Right lobe of liver (tissue), 4 donors: ENCODE data around the gene CEP68.
A peak's percentile ranks its signal among the peaks of the same experiment; 100 is the strongest.

Source experiments
- POLR2A ChIP-seq: fragments of 450-650 bp; IDR thresholded peaks from one replicate; pipeline ENCODE4 v1.6.1; 2017; ENCODE audit warnings: antibody characterized with exemption, mild to moderate bottlenecking
- TF ChIP-seq, protein P1 (sequence below), 4 donors: fragments of 200-600 bp in 3 of 4; fragments of 450-650 bp in 1 of 4; IDR thresholded peaks; one replicate each; pipeline versions ENCODE4 v1.5.1 to v1.8.0; 2016 to 2022; ENCODE audit warnings: antibody characterized with exemption in 4 of 4, mild to moderate bottlenecking in 2 of 4
- donor health status: DM: no; HTN: no; CAD: no.
- donor health status: DM: no; HTN: no; CAD: no.
- donor health status: DM: no; HTN: yes; CAD: no.

DNA sequence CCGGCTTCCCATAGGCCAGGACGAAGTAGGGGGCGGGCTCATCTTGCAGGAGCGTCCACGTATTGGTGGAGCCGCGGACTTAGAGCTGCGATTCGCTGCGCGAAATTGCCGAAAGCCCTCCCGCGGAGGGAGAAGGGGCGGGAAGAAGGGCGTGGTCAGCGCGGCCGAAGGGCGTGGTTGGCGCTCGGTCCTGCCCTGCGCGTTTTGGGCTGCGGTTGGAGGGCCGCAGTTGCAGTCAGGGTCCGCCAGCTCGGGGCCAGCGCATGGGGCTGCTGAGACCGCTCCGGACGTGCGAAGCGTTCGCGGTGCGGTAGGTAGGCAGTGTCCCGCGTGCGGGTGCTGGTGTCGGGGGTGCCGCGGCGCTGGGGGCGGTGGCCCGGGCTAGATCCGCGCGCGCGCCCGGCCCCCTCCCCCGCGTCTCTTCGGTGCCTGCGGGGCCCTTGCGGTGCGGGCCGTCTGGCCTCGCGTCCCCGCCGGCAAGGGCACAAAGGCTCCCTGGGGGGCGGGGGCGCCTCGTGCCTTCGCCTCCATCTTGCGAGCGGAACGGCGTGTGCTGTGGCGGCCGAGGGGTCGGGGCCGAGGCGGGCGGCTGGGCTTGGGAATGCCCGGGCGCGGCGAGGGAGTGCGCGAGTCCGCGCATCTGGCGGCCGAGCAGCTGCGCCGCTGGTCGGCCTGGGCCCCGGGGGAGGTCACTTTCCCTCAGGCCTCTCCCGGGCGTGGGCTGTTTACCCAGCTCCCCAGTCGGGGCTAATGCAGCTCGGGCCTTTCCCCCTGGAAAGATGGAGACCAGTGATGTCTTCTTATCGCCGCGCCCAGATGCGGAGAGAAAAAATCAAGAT, at the start of gene CEP68:
- TF ChIP-seq, protein P1, sequence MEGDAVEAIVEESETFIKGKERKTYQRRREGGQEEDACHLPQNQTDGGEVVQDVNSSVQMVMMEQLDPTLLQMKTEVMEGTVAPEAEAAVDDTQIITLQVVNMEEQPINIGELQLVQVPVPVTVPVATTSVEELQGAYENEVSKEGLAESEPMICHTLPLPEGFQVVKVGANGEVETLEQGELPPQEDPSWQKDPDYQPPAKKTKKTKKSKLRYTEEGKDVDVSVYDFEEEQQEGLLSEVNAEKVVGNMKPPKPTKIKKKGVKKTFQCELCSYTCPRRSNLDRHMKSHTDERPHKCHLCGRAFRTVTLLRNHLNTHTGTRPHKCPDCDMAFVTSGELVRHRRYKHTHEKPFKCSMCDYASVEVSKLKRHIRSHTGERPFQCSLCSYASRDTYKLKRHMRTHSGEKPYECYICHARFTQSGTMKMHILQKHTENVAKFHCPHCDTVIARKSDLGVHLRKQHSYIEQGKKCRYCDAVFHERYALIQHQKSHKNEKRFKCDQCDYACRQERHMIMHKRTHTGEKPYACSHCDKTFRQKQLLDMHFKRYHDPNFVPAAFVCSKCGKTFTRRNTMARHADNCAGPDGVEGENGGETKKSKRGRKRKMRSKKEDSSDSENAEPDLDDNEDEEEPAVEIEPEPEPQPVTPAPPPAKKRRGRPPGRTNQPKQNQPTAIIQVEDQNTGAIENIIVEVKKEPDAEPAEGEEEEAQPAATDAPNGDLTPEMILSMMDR (IDR thresholded peaks at IDR 0.05) = no peak
- peak; percentile 86 for TF ChIP-seq POLR2A
